ENCODE data around the gene CDRT4.

DNA sequence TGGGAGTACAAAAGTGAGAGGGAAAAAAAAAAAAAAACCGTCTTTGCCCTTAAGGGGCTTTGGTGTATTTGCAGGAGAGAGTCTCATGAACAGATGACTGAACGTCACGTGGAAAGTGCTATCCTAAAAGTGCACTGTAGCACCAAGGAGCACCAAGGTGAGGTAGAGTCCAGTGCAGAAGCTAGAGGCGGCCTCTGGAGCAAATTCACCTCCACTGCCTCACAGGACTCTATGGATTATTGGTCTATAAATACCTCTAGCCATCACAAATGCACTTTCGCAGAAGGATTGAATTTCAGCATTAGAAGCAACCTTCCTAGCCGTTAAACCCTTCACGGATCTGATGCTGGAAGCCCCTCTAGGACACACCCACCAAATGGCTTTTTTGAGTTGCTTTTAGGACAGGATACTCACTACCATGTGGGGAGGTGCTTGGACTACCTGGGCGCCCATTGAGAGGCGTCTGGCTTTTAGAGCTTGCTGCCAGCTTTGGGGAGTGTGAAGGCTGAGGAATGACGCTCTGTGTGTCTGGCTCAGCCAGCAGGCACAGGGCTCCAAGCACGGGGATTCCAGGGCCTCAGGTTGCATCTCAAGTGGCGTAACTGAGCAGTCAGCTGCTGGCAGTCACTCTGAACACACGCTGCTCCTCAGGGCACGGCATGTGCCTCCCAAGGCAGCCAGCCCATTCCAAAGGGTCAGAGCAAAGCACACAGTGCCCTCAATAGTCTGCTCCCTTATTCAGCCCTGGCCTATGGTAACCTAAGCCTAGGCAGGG is 52.7 kb downstream of the CDRT4 start:
- TF ChIP-seq CTCF (IDR thresholded peaks at IDR 0.05 in 2 of 3, conservative IDR thresholded peaks at IDR 0.05 in 1 of 3; ENCODE audit: control insufficient read depth in 2 of 3, extremely low read depth in 1 of 3, insufficient read depth in 1 of 3, low read depth in 3 of 3, low read length in 3 of 3) (no peak), SP1 (IDR thresholded peaks at IDR 0.05; ENCODE audit: low read depth, low read length) (no peak), SREBF1 (IDR thresholded peaks at IDR 0.05; ENCODE audit: low read length) (no peak), SREBF2 (IDR thresholded peaks at IDR 0.05; ENCODE audit: low read length) (no peak), SMC3 (IDR thresholded peaks at IDR 0.05; ENCODE audit: borderline replicate concordance, low read length) (no peak), CBFB (IDR thresholded peaks at IDR 0.05; ENCODE audit: low read depth) (no peak), ASH2L (IDR thresholded peaks at IDR 0.05; ENCODE audit: borderline replicate concordance, low read depth) (no peak), EP300 (IDR thresholded peaks at IDR 0.05; ENCODE audit: borderline replicate concordance in 1 of 2, control insufficient read depth in 1 of 2, low read depth in 2 of 2, low read length in 2 of 2) (no peak), CHD4 (IDR thresholded peaks at IDR 0.05) (no peak), EGR1 (IDR thresholded peaks at IDR 0.05; ENCODE audit: borderline replicate concordance in 1 of 2, low read depth in 2 of 2, low read length in 2 of 2) (no peak), NRF1 (conservative IDR thresholded peaks at IDR 0.05; ENCODE audit: low read depth, low read length) (no peak)
- TF ChIP-seq, protein P1, sequence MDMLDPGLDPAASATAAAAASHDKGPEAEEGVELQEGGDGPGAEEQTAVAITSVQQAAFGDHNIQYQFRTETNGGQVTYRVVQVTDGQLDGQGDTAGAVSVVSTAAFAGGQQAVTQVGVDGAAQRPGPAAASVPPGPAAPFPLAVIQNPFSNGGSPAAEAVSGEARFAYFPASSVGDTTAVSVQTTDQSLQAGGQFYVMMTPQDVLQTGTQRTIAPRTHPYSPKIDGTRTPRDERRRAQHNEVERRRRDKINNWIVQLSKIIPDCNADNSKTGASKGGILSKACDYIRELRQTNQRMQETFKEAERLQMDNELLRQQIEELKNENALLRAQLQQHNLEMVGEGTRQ (IDR thresholded peaks at IDR 0.05; ENCODE audit: borderline replicate concordance, low read depth, low read length) = no peak
